ENCODE measurements around the gene GEN1. TPM values are rescaled to one million over a fixed set of nuclear protein-coding genes. Genes with fewer than 3 reads are reported as not detected.
A peak's percentile ranks its signal among the peaks of the same experiment; 100 is the strongest.

Gene GEN1
- total and polyA plus RNA-seq, 2 of the 13 experiments (the other 11 are each of a cell fraction or from before 2014, with no cell fraction given), result 9.9 to 27.1 TPM

GRCh38 chr2:17781482-17781881, 27.5 kb downstream of the GEN1 start:
- Histone ChIP-seq H3K9ac (ENCODE audit: insufficient read depth, low read depth, low read length) (no peak overlapping the region), H3K4me1 (ENCODE audit: insufficient read depth, low read length) (peaks cover 14% of the 10 kb centered on the region), H4K20me1 (ENCODE audit: insufficient read depth, low read length) (no peaks in the 10 kb centered on the region), H2AFZ (ENCODE audit: low read length) (no peak overlapping the region), H3K27me3 (ENCODE audit: control insufficient read depth in 1 of 2, insufficient read depth in 2 of 2, low read length in 2 of 2) (no peaks in the 10 kb centered on the region), H3K27ac (ENCODE audit: extremely low read length, insufficient read depth, low read length) (no peak overlapping the region), H3K9me3 (ENCODE audit: low read length) (no peaks in the 10 kb centered on the region), H3K79me2 (ENCODE audit: insufficient read depth, low read length) (no peaks in the 10 kb centered on the region), H3K36me3 (replicated peaks in 1 of 2; ENCODE audit: control insufficient read depth in 1 of 2, insufficient read depth in 2 of 2, low read length in 2 of 2) (peaks cover 0 to 4% of the 10 kb centered on the region in 2 experiments; a peak in 3 of 5 replicates), H3K4me3 (replicated peaks in 1 of 3; ENCODE audit: insufficient read depth in 1 of 3, low read depth in 2 of 3, low read length in 3 of 3) (no peak overlapping the region), H3K4me2 (ENCODE audit: low read depth, low read length) (no peak overlapping the region)
- WGBS (ENCODE audit: low lambda C conversion rate), result 73% methylated on average over 1 of the region's 1 CpG
- DNase-seq (ENCODE audit: low spot score), result peak; percentile 39
- ChIA-PET CTCF (ENCODE audit: low intra/inter-chr PET ratio, low total read pairs) (no interaction called here), POLR2A (interaction anchor here (0.8 kb wide), 1 partner anchor 10 kb away, joined by 4 read pairs; no protein-coding TSS in a partner anchor)
- no peak for ATAC-seq
- in situ Hi-C loops (cut with HindIII; ENCODE audit: extremely low pct_ligation_motif_present, low pct_unique_long_range_greater_than_20kb) (no loop called here), intact Hi-C loops (cut with micrococcal nuclease; ENCODE audit: unreplicated experiment) (loop anchor here (10.0 kb wide), 1 partner anchor 657 kb away; no protein-coding TSS in a partner anchor)
- TF ChIP-seq ISL2 (CRISPR knock-in tag; IDR thresholded peaks at IDR 0.05) (peak; percentile 46; the same call in 1 of the 2 replicates), ZNF30 (CRISPR knock-in tag; IDR thresholded peaks at IDR 0.05) (no peak), ZNF629 (CRISPR knock-in tag; conservative IDR thresholded peaks at IDR 0.05) (peak; percentile 71), ZFP1 (CRISPR knock-in tag; IDR thresholded peaks at IDR 0.05) (no peak), FOXA1 (IDR thresholded peaks at IDR 0.05) (no peak), FOXA1 (CRISPR knock-in tag; IDR thresholded peaks at IDR 0.05) (peak; percentile 34; the same call in 1 of the 2 replicates), ZNF616 (CRISPR knock-in tag; IDR thresholded peaks at IDR 0.05; ENCODE audit: low read depth) (no peak), SKIL (CRISPR knock-in tag; IDR thresholded peaks at IDR 0.05; ENCODE audit: borderline replicate concordance) (no peak), AKAP8 (CRISPR knock-in tag; IDR thresholded peaks at IDR 0.05) (no peak), ZFAT (CRISPR knock-in tag; conservative IDR thresholded peaks at IDR 0.05) (no peak), AGO2 (optimal IDR thresholded peaks at IDR 0.05; ENCODE audit: low read depth, low read length) (peak; percentile 33), ARNT (IDR thresholded peaks at IDR 0.05) (no peak)
- no peak for FAIRE-seq
- BruUV-seq (replicated peaks), result no TSS peak

Measured in HepG2 (cell line).